Activated CD8-positive, alpha-beta T cell treated with anti-CD3 and anti-CD28 coated beads for 36 hours (primary cell): ENCODE results near the gene MCC. TPM values are rescaled to one million over a fixed set of nuclear protein-coding genes. Genes with fewer than 3 reads are reported as not detected.

ENCODE experiments used
- ATAC-seq: fragments of 200-7000 bp; cut with Tn5 transposase; one replicate; pipeline ENCODE4 v1.10.0; 2021; ENCODE audit warnings: mild to moderate bottlenecking, moderate library complexity
- CTCF ChIA-PET: fragments of 350-600 bp; sonication (Branson Sonifier 250); formaldehyde crosslinking; loops from one replicate; lab custom pipeline; 2021; ENCODE audit warnings: antibody characterized with exemption; lab: Charles Lee
- POLR2A ChIA-PET: fragments of 350-600 bp; sonication (Branson Sonifier 250); formaldehyde crosslinking; loops from one replicate; lab custom pipeline; 2021; ENCODE audit warnings: antibody characterized with exemption; lab: Charles Lee
- DNase-seq: peaks from one replicate; pipeline ENCODE4 v3.0.0-alpha.2; 2020
- H3K27ac Mint-ChIP-seq: one replicate; pipeline ENCODE4 v1.8.0; 2021; ENCODE audit warnings: mild to moderate bottlenecking, mixed read lengths
- H3K27me3 Mint-ChIP-seq: one replicate; pipeline ENCODE4 v1.8.0; 2021; ENCODE audit warnings: mixed read lengths
- H3K36me3 Mint-ChIP-seq: one replicate; pipeline ENCODE4 v1.8.0; 2021; ENCODE audit warnings: low read depth, mixed read lengths
- H3K4me1 Mint-ChIP-seq: one replicate; pipeline ENCODE4 v1.8.0; 2021; ENCODE audit warnings: low read depth, mixed read lengths
- H3K4me3 Mint-ChIP-seq: one replicate; pipeline ENCODE4 v1.8.0; 2021; ENCODE audit warnings: mild to moderate bottlenecking, moderate library complexity, mixed read lengths
- H3K9me3 Mint-ChIP-seq: one replicate; pipeline ENCODE4 v1.8.0; 2021; ENCODE audit warnings: mixed read lengths
- intact Hi-C: fragments of 100-400 bp; cut with micrococcal nuclease; formaldehyde crosslinking; loops from one replicate; pipeline ENCODE4 v1.10.0; 2022
- total RNA-seq, 2 experiments: library from RNA; stranded (reverse); gene quantifications; one replicate each; pipeline ENCODE4 v1.2.3, GENCODE V29; 2021
- TF ChIP-seq, protein P1 (sequence below): fragments of 200-600 bp; IDR thresholded peaks from one replicate; pipeline ENCODE4 v1.8.0; 2022; ENCODE audit warnings: antibody characterized with exemption, mild to moderate bottlenecking

Gene MCC
- total RNA-seq, 2 experiments from 2014 or later = 4.9 to 5.4 TPM

DNA sequence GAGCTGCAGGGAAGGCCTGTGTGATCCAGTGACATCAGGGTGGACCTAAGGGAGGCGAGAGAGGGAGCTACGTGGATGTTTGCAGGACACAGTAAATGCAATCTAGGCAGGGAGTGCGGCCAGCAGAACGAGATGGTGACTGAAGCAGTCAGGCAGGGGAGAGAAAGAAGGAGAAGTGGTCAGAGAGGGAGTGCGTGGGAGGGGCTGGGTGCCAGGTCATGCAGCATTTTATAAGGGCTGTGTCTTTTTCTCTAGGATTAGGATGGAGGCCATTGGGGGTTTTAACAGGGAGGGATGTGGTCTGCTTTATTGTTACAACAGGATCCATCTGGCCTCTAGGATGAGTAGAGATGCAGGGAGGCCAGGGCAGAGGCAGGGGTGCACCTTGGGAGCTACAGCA is 431.3 kb downstream of the MCC start:
- no peak for DNase-seq
- H3K36me3 Mint-ChIP-seq = no peaks in the 10 kb centered on the region
- peaks cover 33% of the 10 kb centered on the region for H3K4me1 Mint-ChIP-seq
- ATAC-seq = no peak
- TF ChIP-seq, protein P1, sequence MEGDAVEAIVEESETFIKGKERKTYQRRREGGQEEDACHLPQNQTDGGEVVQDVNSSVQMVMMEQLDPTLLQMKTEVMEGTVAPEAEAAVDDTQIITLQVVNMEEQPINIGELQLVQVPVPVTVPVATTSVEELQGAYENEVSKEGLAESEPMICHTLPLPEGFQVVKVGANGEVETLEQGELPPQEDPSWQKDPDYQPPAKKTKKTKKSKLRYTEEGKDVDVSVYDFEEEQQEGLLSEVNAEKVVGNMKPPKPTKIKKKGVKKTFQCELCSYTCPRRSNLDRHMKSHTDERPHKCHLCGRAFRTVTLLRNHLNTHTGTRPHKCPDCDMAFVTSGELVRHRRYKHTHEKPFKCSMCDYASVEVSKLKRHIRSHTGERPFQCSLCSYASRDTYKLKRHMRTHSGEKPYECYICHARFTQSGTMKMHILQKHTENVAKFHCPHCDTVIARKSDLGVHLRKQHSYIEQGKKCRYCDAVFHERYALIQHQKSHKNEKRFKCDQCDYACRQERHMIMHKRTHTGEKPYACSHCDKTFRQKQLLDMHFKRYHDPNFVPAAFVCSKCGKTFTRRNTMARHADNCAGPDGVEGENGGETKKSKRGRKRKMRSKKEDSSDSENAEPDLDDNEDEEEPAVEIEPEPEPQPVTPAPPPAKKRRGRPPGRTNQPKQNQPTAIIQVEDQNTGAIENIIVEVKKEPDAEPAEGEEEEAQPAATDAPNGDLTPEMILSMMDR = no peak
- no peaks in the 10 kb centered on the region for H3K9me3 Mint-ChIP-seq
- no peak overlapping the region for H3K27ac Mint-ChIP-seq
- H3K27me3 Mint-ChIP-seq = no peaks in the 10 kb centered on the region
- intact Hi-C loops = no loop called here
- POLR2A ChIA-PET = interaction anchor here (0.8 kb wide), 1 partner anchor 44 kb away, joined by 3 read pairs; no protein-coding TSS in a partner anchor
- CTCF ChIA-PET = interaction anchor here (1.0 to 1.1 kb wide), 2 partner anchors 61 to 274 kb away, joined by 3 read pairs; no protein-coding TSS in a partner anchor
- no peak overlapping the region for H3K4me3 Mint-ChIP-seq

DNA sequence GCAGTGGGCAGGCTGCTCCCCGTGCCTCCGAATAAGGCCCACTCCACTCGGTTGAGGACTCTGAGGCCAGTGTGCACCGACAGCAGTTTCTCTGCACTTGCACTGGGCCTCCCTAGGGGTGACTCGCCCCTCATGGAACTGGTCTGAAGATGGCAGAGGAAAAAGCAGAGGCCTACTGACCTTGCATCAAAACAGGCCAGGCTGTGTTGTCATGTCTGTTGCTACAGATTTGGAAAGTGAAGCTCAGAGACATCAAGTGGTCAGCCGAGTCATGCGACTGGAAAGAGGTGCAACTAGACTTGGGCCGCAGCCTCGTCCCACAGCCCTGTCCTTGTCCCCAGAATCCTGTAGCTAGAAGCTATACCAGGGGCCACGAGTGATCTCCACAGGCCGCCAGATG is 433.4 kb downstream of the MCC start:
- H3K4me3 Mint-ChIP-seq = no peak overlapping the region
- CTCF ChIA-PET = no interaction called here
- H3K36me3 Mint-ChIP-seq = no peaks in the 10 kb centered on the region
- ATAC-seq (no peak), DNase-seq (no peak)
- H3K27ac Mint-ChIP-seq = no peak overlapping the region
- POLR2A ChIA-PET = no interaction called here
- no peaks in the 10 kb centered on the region for H3K9me3 Mint-ChIP-seq
- TF ChIP-seq, protein P1 = no peak
- H3K4me1 Mint-ChIP-seq = peaks cover 25% of the 10 kb centered on the region
- intact Hi-C loops = no loop called here
- H3K27me3 Mint-ChIP-seq = no peaks in the 10 kb centered on the region

DNA sequence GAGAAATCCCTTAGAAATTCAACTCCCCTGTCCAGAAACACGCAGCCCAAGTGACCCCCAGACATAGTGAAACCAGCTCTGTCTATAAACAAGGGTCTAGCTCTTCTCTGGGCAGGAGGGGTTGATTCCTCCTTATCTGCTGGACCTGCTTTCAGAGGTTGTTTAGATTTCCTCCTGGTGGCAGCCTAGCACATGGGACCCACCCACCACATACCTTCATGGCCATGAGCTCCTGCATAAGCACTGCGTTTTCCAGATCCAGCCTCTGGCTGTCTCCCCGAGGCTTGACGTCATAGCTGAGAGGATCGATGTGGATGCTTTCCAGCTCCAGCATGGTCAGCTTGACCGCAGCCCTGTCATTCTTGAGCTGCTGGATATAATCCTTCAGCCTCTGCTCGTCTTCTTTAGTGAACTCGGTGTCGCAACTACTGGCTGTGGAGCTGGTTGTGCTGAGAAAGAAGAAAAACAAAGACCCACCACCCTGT is 434.7 kb downstream of the MCC start:
- POLR2A ChIA-PET = interaction anchor here (0.8 kb wide), 1 partner anchor 984 kb away, joined by 3 read pairs; no protein-coding TSS in a partner anchor
- Mint-ChIP-seq H3K4me3 (no peak overlapping the region), H3K9me3 (no peaks in the 10 kb centered on the region), H3K27me3 (no peaks in the 10 kb centered on the region), H3K36me3 (no peaks in the 10 kb centered on the region), H3K27ac (no peak overlapping the region), H3K4me1 (peaks cover 13% of the 10 kb centered on the region)
- CTCF ChIA-PET = interaction anchor here (1.1 to 1.3 kb wide), 2 partner anchors 57 to 278 kb away, joined by 3 to 4 read pairs; no protein-coding TSS in a partner anchor
- DNase-seq = no peak
- TF ChIP-seq, protein P1 = no peak
- intact Hi-C loops = no loop called here
- no peak for ATAC-seq

DNA sequence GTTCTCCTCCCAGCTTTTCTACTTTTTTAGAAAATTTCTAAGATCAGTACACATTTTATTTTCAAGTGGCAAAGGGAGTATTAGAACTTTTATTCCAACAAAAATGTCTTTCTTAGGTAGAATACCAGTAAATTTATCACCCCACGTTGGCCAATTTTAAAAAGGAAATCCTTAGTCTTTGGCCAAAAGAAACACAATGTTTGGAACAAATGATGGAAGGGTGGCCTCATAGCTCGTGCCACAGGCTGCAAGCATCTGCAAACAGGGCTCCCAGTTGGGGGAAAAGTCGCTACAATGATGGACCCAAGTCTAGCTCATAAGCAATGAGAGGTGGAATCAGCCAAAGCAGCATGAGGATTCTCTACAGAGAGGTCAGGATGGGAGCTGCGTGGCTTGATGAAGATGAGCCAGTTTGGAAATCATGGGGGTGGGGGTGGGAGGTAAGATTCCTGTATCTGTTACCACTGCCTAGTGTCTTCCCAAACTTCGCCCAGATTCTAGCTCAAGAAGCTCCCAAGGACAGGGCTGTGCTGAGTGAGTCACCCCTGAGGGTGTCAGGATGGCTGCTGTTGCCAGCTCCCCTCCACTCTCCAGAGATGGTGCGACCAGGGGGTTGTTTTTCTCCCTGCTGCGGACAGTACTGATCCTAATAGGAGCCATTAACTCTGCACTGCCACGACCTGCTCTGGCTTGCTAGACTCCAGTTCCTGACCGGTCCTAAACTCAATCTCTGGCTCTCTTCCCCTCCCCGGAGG is 436.0 kb downstream of the MCC start:
- DNase-seq (no peak), ATAC-seq (no peak)
- Mint-ChIP-seq H3K27me3 (no peaks in the 10 kb centered on the region), H3K9me3 (no peaks in the 10 kb centered on the region), H3K36me3 (no peaks in the 10 kb centered on the region), H3K4me1 (peaks cover 11% of the 10 kb centered on the region), H3K4me3 (no peak overlapping the region), H3K27ac (no peak overlapping the region)
- ChIA-PET POLR2A (interaction anchor here (0.6 kb wide), 1 partner anchor 281 kb away, joined by 3 read pairs; no protein-coding TSS in a partner anchor), CTCF (interaction anchor here (1.0 to 1.3 kb wide), 5 partner anchors 9 to 279 kb away, joined by 3 to 4 read pairs (median 3); no protein-coding TSS in a partner anchor)
- TF ChIP-seq, protein P1 = no peak
- intact Hi-C loops = no loop called here
